IMR-90 (cell line): ENCODE measurements around the gene INPPL1. TPM values are rescaled to one million over a fixed set of nuclear protein-coding genes. Genes with fewer than 3 reads are reported as not detected.

Experiments
- ATAC-seq: fragments of 200-7000 bp; cut with Tn5 transposase; 2 replicates; pipeline ENCODE4 v1.9.1; 2020; ENCODE audit warnings: low read depth, mild to moderate bottlenecking, moderate library complexity
- BruUV-seq: library from RNA; stranded (reverse); fragments of 400-500 nt; replicated peaks from 2 replicates; lab custom pipeline; 2021; lab: Mats Ljungman, UMichigan
- CTCF ChIA-PET: fragments of 300-600 bp; formaldehyde crosslinking; extraction: SDS; loops from one replicate; lab custom pipeline; 2021; ENCODE audit warnings: antibody characterized with exemption; lab: Yijun Ruan, JAX
- POLR2A ChIA-PET: fragments of 300-600 bp; sonication (Branson Sonifier 250); formaldehyde crosslinking; loops from one replicate; lab custom pipeline; 2022; ENCODE audit warnings: antibody characterized with exemption; ENCODE audit not compliant: unreplicated experiment; lab: Charles Lee
- DNase-seq: peaks from one replicate; pipeline ENCODE4 v3.0.0; 2013
- H2AFZ ChIP-seq: replicated peaks from 2 replicates; pipeline ENCODE3; 2013; ENCODE audit warnings: low read length, mild to moderate bottlenecking; ENCODE audit not compliant: poor library complexity
- H2AK5ac ChIP-seq: 2 replicates; pipeline ENCODE4 v1.6.1; 2013; ENCODE audit warnings: low read depth, low read length, inconsistent platforms
- H2AK9ac ChIP-seq: replicated peaks from 2 replicates; pipeline ENCODE3; 2013; ENCODE audit warnings: mild to moderate bottlenecking, low read depth, low read length, moderate library complexity; ENCODE audit not compliant: poor library complexity
- H2BK120ac ChIP-seq: 2 replicates; pipeline ENCODE4 v1.6.1; 2013; ENCODE audit warnings: low read depth, low read length, inconsistent platforms
- H2BK15ac ChIP-seq: 3 replicates; pipeline ENCODE4 v1.6.1; 2013; ENCODE audit warnings: low read depth, low read length, inconsistent platforms
- H2BK20ac ChIP-seq: 2 replicates; pipeline ENCODE4 v1.6.1; 2013; ENCODE audit warnings: low read depth, mild to moderate bottlenecking, inconsistent platforms, low read length, moderate library complexity
- H2BK5ac ChIP-seq: 2 replicates; pipeline ENCODE4 v1.6.1; 2013; ENCODE audit warnings: mild to moderate bottlenecking, low read depth, low read length, inconsistent platforms; ENCODE audit not compliant: poor library complexity, severe bottlenecking
- H3K14ac ChIP-seq: replicated peaks from 2 replicates; pipeline ENCODE4 v1.6.1; 2013; ENCODE audit warnings: low read depth, low read length, inconsistent platforms
- H3K18ac ChIP-seq: 2 replicates; pipeline ENCODE4 v1.6.1; 2013; ENCODE audit warnings: low read depth, low read length, control low read depth
- H3K23ac ChIP-seq: 2 replicates; pipeline ENCODE4 v1.6.1; 2013; ENCODE audit warnings: low read depth, low read length, inconsistent platforms
- H3K27ac ChIP-seq: 2 replicates; pipeline ENCODE4 v1.5.1; 2013; ENCODE audit warnings: mild to moderate bottlenecking, control low read depth, low read length; ENCODE audit not compliant: insufficient read depth
- H3K27me3 ChIP-seq: 2 replicates; pipeline ENCODE4 v1.6.1; 2013; ENCODE audit warnings: low read length; ENCODE audit not compliant: control insufficient read depth, insufficient read depth
- H3K36me3 ChIP-seq: 2 replicates; pipeline ENCODE4 v1.6.1; 2013; ENCODE audit warnings: low read length, mixed read lengths; ENCODE audit not compliant: control insufficient read depth, insufficient read depth
- H3K4ac ChIP-seq: 2 replicates; pipeline ENCODE4 v1.6.1; 2013; ENCODE audit warnings: low read depth, low read length, inconsistent platforms
- H3K4me1 ChIP-seq: 2 replicates; pipeline ENCODE4 v1.6.1; 2013; ENCODE audit warnings: low read length, mixed read lengths; ENCODE audit not compliant: control insufficient read depth, insufficient read depth
- H3K4me2 ChIP-seq: 2 replicates; pipeline ENCODE4 v1.6.1; 2013; ENCODE audit warnings: low read depth, mild to moderate bottlenecking, control low read depth, low read length, moderate library complexity
- H3K4me3 ChIP-seq: 2 replicates; pipeline ENCODE4 v1.5.1; 2013; ENCODE audit warnings: low read depth, mild to moderate bottlenecking, control low read depth, low read length, moderate library complexity; ENCODE audit not compliant: insufficient read depth
- H3K56ac ChIP-seq: 2 replicates; pipeline ENCODE4 v1.6.1; 2013; ENCODE audit warnings: low read length, inconsistent platforms; ENCODE audit not compliant: insufficient read depth; ENCODE audit errors: extremely low read depth
- H3K79me1 ChIP-seq, 2 experiments: 2 replicates each; pipeline ENCODE4 v1.6.1; 2013; ENCODE audit warnings: low read length in 2 of 2, inconsistent platforms in 1 of 2, low read depth in 1 of 2
- H3K9ac ChIP-seq: 2 replicates; pipeline ENCODE4 v1.6.1; 2013; ENCODE audit warnings: low read depth, low read length, control low read depth
- H3K9me1 ChIP-seq: 2 replicates; pipeline ENCODE4 v1.6.1; 2013; ENCODE audit warnings: low read length, inconsistent platforms; ENCODE audit not compliant: insufficient read depth
- H3K9me3 ChIP-seq: 2 replicates; pipeline ENCODE4 v1.6.1; 2013; ENCODE audit warnings: low read length; ENCODE audit not compliant: control insufficient read depth, insufficient read depth
- H4K20me1 ChIP-seq: 2 replicates; pipeline ENCODE4 v1.6.1; 2013; ENCODE audit warnings: low read length, inconsistent platforms; ENCODE audit not compliant: insufficient read depth
- H4K5ac ChIP-seq: 2 replicates; pipeline ENCODE4 v1.6.1; 2013; ENCODE audit warnings: mild to moderate bottlenecking, low read depth, low read length, control low read depth
- H4K8ac ChIP-seq, 2 experiments: 2 replicates each; pipeline ENCODE4 v1.6.1; 2013; ENCODE audit warnings: low read depth in 2 of 2, low read length in 2 of 2, control low read depth in 1 of 2, inconsistent platforms in 1 of 2
- H4K91ac ChIP-seq: 2 replicates; pipeline ENCODE4 v1.6.1; 2013; ENCODE audit warnings: low read depth, low read length, inconsistent platforms; ENCODE audit not compliant: insufficient read depth
- BHLHE40 ChIP-seq: fragments of 150-350 bp; IDR thresholded peaks from 2 replicates; pipeline ENCODE4 v1.6.1; 2016; ENCODE audit warnings: mild to moderate bottlenecking, low read depth, low read length
- CEBPB ChIP-seq: IDR thresholded peaks from 2 replicates; pipeline ENCODE4 v1.6.1; 2012; ENCODE audit warnings: low read depth, low read length, improper control_type of control experiment
- CHD1 ChIP-seq: IDR thresholded peaks from 2 replicates; pipeline ENCODE4 v1.6.1; 2012; ENCODE audit warnings: low read depth, low read length, improper control_type of control experiment
- ELK1 ChIP-seq: fragments of 150-350 bp; IDR thresholded peaks from 2 replicates; pipeline ENCODE4 v1.6.1; 2016; ENCODE audit warnings: low read depth, mild to moderate bottlenecking, low read length, moderate library complexity, borderline replicate concordance
- FOS ChIP-seq: fragments of 150-350 bp; IDR thresholded peaks from 2 replicates; pipeline ENCODE4 v1.6.1; 2016; ENCODE audit warnings: low read depth, low read length
- MAFK ChIP-seq: IDR thresholded peaks from 2 replicates; pipeline ENCODE4 v1.6.1; 2012; ENCODE audit warnings: low read depth, low read length, improper control_type of control experiment
- MAZ ChIP-seq: IDR thresholded peaks from 2 replicates; pipeline ENCODE4 v1.6.1; 2012; ENCODE audit warnings: low read depth, mild to moderate bottlenecking, low read length, improper control_type of control experiment, moderate library complexity, borderline replicate concordance
- MXI1 ChIP-seq: IDR thresholded peaks from 2 replicates; pipeline ENCODE4 v1.6.1; 2012; ENCODE audit warnings: low read depth, mild to moderate bottlenecking, low read length, moderate library complexity, borderline replicate concordance
- NFE2L2 ChIP-seq: fragments of 150-350 bp; IDR thresholded peaks from 2 replicates; pipeline ENCODE4 v1.6.1; 2016; ENCODE audit warnings: low read depth, mild to moderate bottlenecking, low read length
- POLR2A ChIP-seq: IDR thresholded peaks from 2 replicates; pipeline ENCODE4 v1.6.1; 2012; ENCODE audit warnings: mild to moderate bottlenecking, low read depth, low read length
- RAD21 ChIP-seq: IDR thresholded peaks from 2 replicates; pipeline ENCODE4 v1.6.1; 2012; ENCODE audit warnings: low read length, improper control_type of control experiment
- RCOR1 ChIP-seq: IDR thresholded peaks from 2 replicates; pipeline ENCODE4 v1.6.1; 2012; ENCODE audit warnings: mild to moderate bottlenecking, low read length, improper control_type of control experiment; ENCODE audit not compliant: insufficient replicate concordance
- RFX5 ChIP-seq: IDR thresholded peaks from 2 replicates; pipeline ENCODE4 v1.8.0; 2012; ENCODE audit warnings: low read depth, mild to moderate bottlenecking, low read length, moderate library complexity
- SMC3 ChIP-seq: fragments of 150-350 bp; IDR thresholded peaks from 2 replicates; pipeline ENCODE4 v1.6.1; 2016; ENCODE audit warnings: low read depth, mild to moderate bottlenecking, antibody characterized with exemption, low read length, moderate library complexity
- WGBS, 2 experiments: methylation state at CpG; one replicate each; pipeline versions ENCODE4 v1.1.5 to v1.1.7; 2013; ENCODE audit warnings: missing lambda C conversion rate in 2 of 2; ENCODE audit not compliant: insufficient read length in 1 of 2; ENCODE audit errors: extremely low coverage in 2 of 2; 5-methylcytosine and 5-hydroxymethylcytosine counted together
- dilution Hi-C: fragments of 300-500 bp; cut with HindIII; formaldehyde crosslinking; loops from one replicate; pipeline ENCODE4 v1.14.3; 2018; ENCODE audit warnings: low sequenced_read_pairs; ENCODE audit not compliant: unreplicated experiment
- in situ Hi-C: fragments of 300-500 bp; cut with MboI; formaldehyde crosslinking; loops from 3 replicates; pipeline ENCODE4 v1.14.3; 2019; ENCODE audit warnings: low sequenced_read_pairs, inconsistent platforms, mixed read lengths
- intact Hi-C: fragments of 100-400 bp; cut with micrococcal nuclease; formaldehyde crosslinking; loops from 2 replicates; pipeline ENCODE4 v1.10.0; 2022
- polyA plus RNA-seq, 3 experiments: library from polyadenylated mRNA; depleted of rRNA; stranded (reverse); fragments of >200 nt; gene quantifications; 2 replicates each; pipeline ENCODE4 v1.2.3, GENCODE V29; 2012; ENCODE audit warnings: low replicate concordance in 1 of 3
- total RNA-seq: library from RNA; depleted of rRNA; stranded (reverse); fragments of >200 nt; gene quantifications from 2 replicates; pipeline ENCODE4 v1.2.3, GENCODE V29; 2012
- TF ChIP-seq, protein P1 (sequence below): conservative IDR thresholded peaks from 2 replicates; pipeline ENCODE4 v1.5.1; 2012; ENCODE audit warnings: mild to moderate bottlenecking, low read depth, low read length, improper control_type of control experiment
- TF ChIP-seq, protein P2 (sequence below): fragments of 150-350 bp; IDR thresholded peaks from 2 replicates; pipeline ENCODE4 v1.6.1; 2017; ENCODE audit warnings: mild to moderate bottlenecking, antibody characterized with exemption, low read length, low read depth

INPPL1 gene
- total and polyA plus RNA-seq, 2 of the 4 experiments (the other 2 are of a cell fraction) = 27.4 to 105 TPM

GRCh38 chr11:72217841-72218240 is 6.7 kb upstream of the INPPL1 start:
- Histone ChIP-seq H3K4ac (no peak overlapping the region), H3K36me3 (no peaks in the 10 kb centered on the region), H3K4me2 (no peak overlapping the region), H3K27ac (no peak overlapping the region), H3K4me1 (peaks cover 2% of the 10 kb centered on the region; the same call in 1 of the 2 replicates), H2AFZ (no peak overlapping the region), H4K8ac (no peak overlapping the region), H2BK5ac (no peak overlapping the region), H3K14ac (no peak overlapping the region), H2AK9ac (no peak overlapping the region), H4K5ac (no peak overlapping the region), H4K20me1 (no peaks in the 10 kb centered on the region), H3K27me3 (peaks cover 34% of the 10 kb centered on the region), H3K23ac (no peak overlapping the region; the same call in 1 of the 2 replicates), H2AK5ac (no peak overlapping the region), H3K79me1 (no peaks in the 10 kb centered on the region), H2BK15ac (no peak overlapping the region), H3K9ac (no peak overlapping the region), H3K9me3 (no peaks in the 10 kb centered on the region), H3K9me1 (peaks cover 4% of the 10 kb centered on the region; the same call in 1 of the 2 replicates), H4K91ac (no peak overlapping the region), H3K18ac (no peak overlapping the region), H3K4me3 (no peak overlapping the region), H2BK20ac (no peak overlapping the region), H2BK120ac (no peak overlapping the region), H3K56ac (no peak overlapping the region)
- dilution Hi-C loops = no loop called here
- DNase-seq (no peak), ATAC-seq (no peak)
- no peak for TF ChIP-seq SMC3
- TF ChIP-seq, protein P1, sequence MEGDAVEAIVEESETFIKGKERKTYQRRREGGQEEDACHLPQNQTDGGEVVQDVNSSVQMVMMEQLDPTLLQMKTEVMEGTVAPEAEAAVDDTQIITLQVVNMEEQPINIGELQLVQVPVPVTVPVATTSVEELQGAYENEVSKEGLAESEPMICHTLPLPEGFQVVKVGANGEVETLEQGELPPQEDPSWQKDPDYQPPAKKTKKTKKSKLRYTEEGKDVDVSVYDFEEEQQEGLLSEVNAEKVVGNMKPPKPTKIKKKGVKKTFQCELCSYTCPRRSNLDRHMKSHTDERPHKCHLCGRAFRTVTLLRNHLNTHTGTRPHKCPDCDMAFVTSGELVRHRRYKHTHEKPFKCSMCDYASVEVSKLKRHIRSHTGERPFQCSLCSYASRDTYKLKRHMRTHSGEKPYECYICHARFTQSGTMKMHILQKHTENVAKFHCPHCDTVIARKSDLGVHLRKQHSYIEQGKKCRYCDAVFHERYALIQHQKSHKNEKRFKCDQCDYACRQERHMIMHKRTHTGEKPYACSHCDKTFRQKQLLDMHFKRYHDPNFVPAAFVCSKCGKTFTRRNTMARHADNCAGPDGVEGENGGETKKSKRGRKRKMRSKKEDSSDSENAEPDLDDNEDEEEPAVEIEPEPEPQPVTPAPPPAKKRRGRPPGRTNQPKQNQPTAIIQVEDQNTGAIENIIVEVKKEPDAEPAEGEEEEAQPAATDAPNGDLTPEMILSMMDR = no peak
- TF ChIP-seq POLR2A = no peak
- TF ChIP-seq NFE2L2 = no peak
- TF ChIP-seq ELK1 = no peak
- no peak for TF ChIP-seq RCOR1
- TF ChIP-seq MAZ = no peak
- no peak for TF ChIP-seq CEBPB
- TF ChIP-seq MAFK = no peak
- TF ChIP-seq FOS = no peak
- TF ChIP-seq, protein P2, sequence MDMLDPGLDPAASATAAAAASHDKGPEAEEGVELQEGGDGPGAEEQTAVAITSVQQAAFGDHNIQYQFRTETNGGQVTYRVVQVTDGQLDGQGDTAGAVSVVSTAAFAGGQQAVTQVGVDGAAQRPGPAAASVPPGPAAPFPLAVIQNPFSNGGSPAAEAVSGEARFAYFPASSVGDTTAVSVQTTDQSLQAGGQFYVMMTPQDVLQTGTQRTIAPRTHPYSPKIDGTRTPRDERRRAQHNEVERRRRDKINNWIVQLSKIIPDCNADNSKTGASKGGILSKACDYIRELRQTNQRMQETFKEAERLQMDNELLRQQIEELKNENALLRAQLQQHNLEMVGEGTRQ = no peak
- no peak for TF ChIP-seq RAD21
- TF ChIP-seq CHD1 = no peak
- no peak for TF ChIP-seq MXI1
- no peak for TF ChIP-seq RFX5
- no peak for TF ChIP-seq BHLHE40
- no CpG with 5 or more reads among the region's 2 CpGs for WGBS, 2 experiments
- intact Hi-C loops = no loop called here
- CTCF ChIA-PET = no interaction called here
- no TSS peak for BruUV-seq
- POLR2A ChIA-PET = no interaction called here
- in situ Hi-C loops = no loop called here
